GM18520 (cell line): Measurements from ENCODE around the gene PARD6B.

ENCODE experiments used
- ATAC-seq: cut with Tn5 transposase; IDR thresholded peaks from one replicate; pipeline ENCODE4 v1.9.1; 2021; ENCODE audit not compliant: unreplicated experiment

PARD6B gene

DNA sequence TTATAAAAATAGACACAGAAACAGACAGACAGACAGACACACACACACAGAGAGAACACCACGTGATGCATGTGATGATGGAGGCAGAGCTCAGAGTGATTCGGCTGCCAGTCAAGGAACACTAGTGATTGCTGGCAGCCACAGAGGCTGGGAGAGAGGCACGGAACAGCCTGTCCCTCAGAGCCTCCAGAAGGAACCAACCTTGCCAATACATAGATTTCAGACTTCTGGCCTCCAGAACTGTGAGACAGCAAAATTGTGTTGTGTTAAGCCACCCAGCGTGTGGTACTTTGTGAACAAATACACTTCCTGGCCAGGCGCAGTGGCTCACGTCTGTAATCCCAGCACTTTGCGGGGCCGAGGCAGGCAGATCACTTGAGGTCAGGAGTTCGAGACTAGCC lies 9.5 kb upstream of the PARD6B start:
- ATAC-seq = no peak

- ATAC-seq = no peak
Measured at GRCh38 chr20:50722424-50723155, 8.8 kb upstream of the PARD6B start.

GRCh38 chr20:50723672-50724071 lies 7.7 kb upstream of the PARD6B start:
- ATAC-seq = no peak

DNA sequence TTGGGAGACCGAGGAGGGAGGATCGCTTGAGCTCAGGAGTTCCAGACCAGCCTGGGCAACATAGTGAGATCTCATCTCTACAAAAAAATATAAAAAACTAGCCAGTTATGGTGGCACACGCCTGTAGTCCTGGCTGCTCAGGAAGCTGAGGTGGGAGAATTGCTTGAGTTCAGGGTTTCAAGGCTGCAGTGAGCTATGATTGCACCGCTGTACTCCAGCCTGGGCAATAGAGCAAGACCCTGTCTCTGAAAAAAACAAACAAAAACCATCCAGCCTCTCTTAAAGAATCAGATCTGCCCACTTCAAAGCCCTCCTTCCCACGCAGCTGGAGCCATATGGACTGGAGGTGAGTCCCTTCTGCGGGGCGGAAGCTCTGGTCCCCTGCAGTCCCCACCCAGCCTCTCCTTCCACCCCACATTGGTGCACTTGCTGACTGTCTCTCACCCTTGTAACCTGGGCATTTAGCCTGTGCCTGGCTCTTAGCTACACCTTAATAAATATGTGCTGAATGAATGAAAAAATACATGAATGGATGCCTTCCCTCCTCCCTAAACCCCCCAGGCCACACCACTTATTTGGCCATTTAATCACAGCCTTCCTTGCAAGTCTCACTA lies 7.2 kb upstream of the PARD6B start:
- ATAC-seq = no peak

DNA sequence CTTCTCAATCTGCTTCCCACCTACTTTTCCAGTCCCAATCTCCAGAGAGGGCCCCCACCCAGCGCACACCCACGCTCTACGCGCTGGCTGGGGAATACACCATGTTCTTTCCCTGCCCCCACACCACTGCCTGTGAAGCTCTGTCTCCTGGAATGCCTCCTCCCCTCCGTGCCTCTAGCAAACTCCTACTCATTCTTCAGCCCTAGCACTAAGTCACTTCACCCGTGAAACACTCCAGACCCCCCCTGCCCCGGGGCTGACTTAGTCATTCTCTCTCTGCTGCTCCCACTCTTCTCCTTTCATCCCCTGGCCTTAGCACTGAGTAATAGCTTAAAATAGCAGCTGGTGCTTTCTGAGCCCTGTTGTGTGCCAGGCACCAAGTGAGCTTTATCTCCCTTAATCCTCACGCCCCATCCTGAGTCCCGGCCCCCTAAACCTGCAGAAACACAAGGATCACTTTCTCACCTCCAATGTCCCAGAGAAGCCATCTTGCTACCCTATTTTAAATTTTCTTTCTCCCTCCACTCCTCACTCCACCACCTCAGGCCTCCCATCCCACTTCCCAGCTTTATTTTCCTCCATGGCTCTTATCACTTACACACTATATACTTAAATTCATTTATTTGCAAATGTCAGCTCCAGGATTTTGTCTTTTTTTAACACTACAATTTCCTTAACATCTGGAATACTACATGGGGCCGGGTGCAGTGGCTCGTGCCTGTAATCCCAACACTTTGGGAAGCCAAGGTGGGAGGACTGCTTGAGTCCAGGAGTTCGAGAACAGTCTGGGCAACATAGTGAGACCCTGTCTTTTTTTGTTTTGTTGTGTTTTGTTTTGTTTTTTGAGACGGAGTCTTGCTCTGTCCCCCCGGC lies 6.3 kb upstream of the PARD6B start:
- ATAC-seq = no peak

DNA sequence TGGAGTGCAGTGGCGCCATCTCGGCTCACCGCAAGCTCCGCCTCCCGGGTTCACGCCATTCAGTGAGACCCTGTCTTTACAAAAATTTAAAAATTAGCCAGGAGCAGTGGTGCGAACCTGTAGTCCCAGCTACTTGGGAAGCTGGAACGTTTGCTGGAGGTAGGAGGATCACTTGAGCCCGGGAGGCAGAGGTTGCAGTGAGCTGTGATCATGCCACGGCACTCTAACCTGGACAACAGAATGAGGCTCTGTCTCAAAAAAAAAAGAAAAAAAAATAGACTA lies 5.7 kb upstream of the PARD6B start:
- ATAC-seq = no peak

- ATAC-seq = no peak
Measured at GRCh38 chr20:50726955-50727791, 4.2 kb upstream of the PARD6B start.

DNA sequence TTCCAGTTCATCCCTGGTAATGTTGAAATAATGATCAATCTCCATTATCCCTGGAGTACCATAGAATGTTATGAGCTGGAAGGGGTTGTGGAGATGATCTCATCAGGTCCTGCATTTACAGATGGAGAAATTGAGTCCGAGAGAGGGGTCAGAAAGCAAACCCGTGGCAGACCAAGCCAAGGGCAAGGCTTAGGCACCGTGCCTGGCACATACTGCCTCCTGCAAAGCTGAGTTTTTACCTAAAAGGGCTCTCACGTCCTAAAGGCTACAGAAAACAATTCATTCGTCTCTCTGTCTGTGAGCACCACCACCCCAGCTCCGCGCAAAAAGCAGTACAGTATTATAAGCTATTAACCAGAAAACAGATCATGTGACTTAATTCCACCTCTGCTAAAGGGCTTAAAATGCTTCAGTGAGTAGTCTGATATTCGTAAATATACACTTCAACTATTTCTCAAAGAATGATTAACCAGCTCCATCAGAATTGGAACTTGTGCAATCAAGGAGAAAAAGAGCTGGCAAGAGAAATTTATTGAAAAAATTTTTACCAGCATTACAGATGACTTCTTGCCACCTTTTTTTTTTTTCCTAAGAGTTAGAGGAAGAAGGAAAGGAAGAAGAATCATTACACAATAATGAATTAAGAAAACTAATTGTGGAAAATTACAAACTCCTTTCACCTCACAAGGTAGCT lies 3.4 kb upstream of the PARD6B start:
- no peak for ATAC-seq

GRCh38 chr20:50728486-50728980 lies 2.8 kb upstream of the PARD6B start:
- no peak for ATAC-seq

DNA sequence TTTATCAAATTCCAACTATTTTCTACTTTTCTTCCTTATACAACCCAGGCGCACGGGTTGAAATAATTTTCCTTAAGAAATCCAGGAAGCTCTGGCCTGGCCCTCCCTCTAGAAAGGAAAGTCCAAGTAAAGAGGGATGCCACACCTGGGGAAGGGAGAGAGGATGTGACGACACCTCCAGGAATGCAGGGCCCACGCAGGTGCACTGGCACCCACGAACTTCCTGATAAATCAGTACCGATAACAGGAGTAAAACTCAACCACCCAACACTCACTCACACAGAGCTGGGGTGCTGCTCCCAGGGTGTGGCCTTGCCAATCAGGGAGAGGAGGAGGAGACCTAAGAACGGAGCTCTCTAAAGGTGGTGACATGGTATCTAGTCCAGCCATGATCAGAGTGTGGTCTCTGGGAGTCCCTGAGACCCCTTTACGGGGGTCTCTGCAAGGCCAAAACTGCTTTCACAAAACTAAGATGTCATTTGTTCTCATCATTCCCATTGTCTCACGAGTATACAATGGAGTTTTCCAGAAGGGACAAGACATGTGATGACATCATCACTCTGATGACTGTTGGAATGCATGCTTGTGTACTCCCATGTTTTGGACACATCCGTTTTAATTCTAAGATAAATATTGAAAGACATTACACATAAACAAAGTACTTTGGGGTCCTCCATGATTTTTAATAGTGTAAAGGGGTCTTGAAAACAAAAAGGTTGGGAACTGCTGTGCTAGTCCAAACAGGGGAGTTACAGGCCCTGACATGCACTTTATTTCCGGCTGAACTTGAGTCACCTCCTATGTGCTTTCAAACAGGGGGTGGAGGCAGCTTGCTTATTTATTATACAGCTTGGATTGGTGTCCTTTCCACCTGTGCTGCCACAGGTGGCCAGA lies 2.2 kb upstream of the PARD6B start:
- ATAC-seq = no peak

GRCh38 chr20:50729901-50730764 lies 1.2 kb upstream of the PARD6B start:
- ATAC-seq = no peak

DNA sequence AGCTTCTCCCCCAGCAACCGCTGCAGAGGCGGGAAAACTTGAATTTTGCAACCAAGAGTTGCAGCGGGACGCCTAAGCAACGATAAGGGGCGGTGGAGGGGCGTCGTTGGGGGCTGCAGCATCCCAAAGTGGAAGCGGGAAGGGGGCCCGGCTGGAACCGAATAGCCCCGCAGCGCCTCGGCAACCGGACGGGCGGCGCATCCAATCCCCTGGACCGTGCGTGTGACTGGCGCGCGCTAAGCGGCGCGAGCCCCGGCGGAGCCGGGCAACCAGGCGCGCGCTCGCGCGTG lies 670 bp upstream of the PARD6B start:
- no peak for ATAC-seq

DNA sequence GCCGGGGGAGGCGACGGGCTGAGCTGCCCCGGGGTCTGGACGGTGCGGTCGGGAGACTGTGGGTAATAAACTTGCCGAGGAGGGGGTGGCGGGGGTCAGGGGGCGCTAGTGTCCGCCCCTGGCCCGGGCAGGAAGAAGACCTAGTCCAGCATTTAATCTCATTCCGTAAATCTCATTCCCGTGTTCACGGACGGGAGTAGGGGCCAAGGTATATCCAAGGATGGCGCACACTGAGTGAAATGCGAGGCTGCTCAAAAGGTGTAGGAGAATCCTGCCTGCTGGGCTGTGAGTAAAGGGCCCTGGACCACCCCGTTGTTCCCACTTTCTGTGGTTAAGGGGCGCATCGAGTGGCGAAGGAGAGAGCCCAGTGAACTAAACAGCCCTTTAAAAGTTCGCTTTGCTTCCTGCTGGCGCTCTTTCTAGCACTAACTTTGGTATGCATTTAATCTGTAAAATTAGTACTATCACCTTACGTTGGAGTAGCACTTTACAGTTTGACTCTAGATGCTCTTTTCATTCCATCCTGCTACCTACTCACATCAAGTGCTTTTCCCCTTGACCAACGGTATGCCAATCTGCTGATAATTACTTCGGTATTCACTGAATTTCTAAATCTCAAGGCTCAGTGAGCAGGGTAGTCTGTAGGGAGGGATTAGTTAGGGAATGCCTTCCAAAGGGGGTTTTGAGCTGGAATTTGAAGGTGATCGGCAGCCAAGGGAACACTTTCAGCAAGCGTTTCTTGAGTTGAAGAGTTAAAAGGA lies 730 bp downstream of the PARD6B start:
- ATAC-seq = no peak

DNA sequence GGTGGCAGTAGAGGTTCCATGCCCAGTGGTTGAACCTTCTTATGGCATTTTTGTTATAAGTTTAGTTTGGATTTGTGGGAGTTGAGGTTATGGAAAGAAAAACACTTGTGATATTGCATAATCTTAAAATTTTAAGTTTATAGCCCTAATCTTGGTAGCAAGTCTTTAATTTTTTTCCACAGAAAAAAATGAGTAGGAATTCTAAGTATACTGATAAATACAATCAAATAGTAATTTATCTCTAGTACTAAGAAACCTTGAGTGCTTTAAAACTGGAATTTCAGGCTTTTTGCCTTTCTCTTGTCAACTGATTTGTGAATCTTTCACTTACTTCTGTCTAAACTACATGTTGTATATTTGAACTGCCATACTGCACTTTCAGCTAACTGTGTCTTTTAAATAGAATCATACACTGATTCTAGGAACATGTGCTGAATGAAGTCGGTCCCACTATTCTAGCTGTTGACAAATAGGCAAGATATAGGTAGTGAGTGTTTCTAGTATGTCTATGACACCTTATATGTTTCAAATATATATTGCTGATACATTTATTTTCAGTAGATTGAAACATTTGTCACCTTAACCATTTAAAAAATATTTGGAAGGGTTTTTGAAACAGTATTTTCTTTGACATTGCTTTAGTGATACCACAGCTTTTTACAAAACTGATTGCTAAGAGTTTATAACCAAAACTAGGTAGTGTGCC lies 2.4 kb downstream of the PARD6B start:
- ATAC-seq = no peak

DNA sequence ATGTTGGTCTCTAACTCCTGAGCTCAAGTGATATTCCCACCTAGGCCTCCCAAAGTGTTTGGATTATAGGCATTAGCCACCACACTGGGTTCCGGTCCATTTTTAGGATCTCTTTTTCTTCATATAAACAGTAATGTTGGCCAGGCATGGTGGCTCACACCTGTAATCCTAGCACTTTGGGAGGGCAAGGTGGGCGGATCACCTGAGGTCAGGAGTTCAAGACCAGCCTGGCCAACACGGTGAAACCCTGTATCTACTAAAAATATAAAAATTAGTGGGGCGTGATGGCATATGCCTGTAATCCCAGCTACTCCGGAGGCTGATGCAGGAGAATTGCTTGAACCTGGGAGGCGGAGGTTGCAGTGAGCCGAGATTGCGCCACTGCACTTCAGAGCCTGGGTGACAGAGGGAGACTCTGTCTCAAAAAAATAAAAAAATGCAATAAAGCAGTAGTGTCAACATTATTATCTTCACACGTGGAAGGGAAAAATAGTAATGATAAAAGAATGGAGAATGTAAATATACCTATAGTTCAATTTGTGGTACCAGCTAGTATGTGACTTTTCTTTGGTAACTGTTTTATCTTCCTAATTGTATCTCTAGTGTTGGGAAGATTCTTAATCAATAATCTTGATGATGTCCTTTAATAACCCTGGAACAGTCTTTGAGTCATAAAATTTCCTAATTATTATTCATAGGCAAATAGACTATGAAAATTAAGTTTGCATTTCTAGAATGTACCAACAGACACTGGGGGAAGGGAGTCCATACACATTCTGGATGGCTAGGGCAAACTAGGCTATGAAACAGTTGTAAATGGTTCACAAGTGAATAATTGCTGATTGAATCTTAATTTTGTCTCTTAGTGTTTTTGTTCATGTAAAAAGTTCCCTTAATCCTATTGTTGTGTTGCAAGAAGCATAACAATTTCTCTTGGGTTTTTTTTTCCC lies 3.6 kb downstream of the PARD6B start:
- ATAC-seq = no peak

DNA sequence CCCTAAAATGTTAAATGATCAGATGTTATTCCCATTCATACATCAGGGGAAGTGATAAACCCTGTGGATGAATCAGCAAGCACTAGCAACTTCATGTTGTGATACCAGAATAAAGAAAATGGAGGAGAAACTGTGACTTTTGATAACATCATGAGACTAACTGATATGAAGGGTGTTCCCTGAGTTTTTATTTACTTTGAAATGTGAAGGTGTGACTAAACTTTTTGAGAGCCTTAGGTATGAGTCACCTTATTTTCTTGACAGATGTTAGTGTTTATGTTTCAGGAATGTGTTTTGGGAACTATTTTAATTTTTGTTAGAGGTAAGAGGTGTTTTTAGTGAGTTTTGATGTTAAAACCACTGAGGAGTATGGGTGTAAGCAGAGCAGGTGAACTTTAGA lies 4.4 kb downstream of the PARD6B start:
- ATAC-seq = no peak
